Stimulated activated CD8-positive, alpha-beta memory T cell treated with anti-CD3 and anti-CD28 coated beads, Interleukin-4, amount 100 ng/mL, for 24 hours (primary cell): ENCODE measurements around the gene EDN2.

Experiments
- DNase-seq: peaks from one replicate; pipeline ENCODE4 v3.0.0-alpha.2; 2020; ENCODE audit warnings: low read depth

EDN2 gene

GRCh38 chr1:41484402-41485241, at the start of gene EDN2:
Gene EDN2 (minus strand): TSS chr1:41484683. CDS start chr1:41484601, 82 bp downstream.
- DNase-seq = no peak

GRCh38 chr1:41533731-41534080, 49.2 kb upstream of the EDN2 start:
- DNase-seq = no peak

- DNase-seq = no peak
Observed at GRCh38 chr1:41533016-41533730, 48.7 kb upstream of the EDN2 start.

- DNase-seq = no peak
Observed at GRCh38 chr1:41532206-41532975, 47.9 kb upstream of the EDN2 start.

GRCh38 chr1:41530411-41530810, 45.9 kb upstream of the EDN2 start:
- DNase-seq = no peak

GRCh38 chr1:41529621-41530395, 45.3 kb upstream of the EDN2 start:
- no peak for DNase-seq

GRCh38 chr1:41528726-41529605, 44.5 kb upstream of the EDN2 start:
- no peak for DNase-seq

GRCh38 chr1:41528106-41528505, 43.6 kb upstream of the EDN2 start:
- DNase-seq = no peak

GRCh38 chr1:41526956-41527561, 42.6 kb upstream of the EDN2 start:
- no peak for DNase-seq

- no peak for DNase-seq
Observed at GRCh38 chr1:41525891-41526587, 41.6 kb upstream of the EDN2 start.

GRCh38 chr1:41524676-41525675, 40.5 kb upstream of the EDN2 start:
- no peak for DNase-seq

- no peak for DNase-seq
Observed at GRCh38 chr1:41523949-41524675, 39.6 kb upstream of the EDN2 start.

- DNase-seq = no peak
Observed at GRCh38 chr1:41523071-41523470, 38.6 kb upstream of the EDN2 start.

GRCh38 chr1:41521766-41522165, 37.3 kb upstream of the EDN2 start:
- DNase-seq = no peak

- DNase-seq = no peak
Observed at GRCh38 chr1:41520951-41521752, 36.7 kb upstream of the EDN2 start.

GRCh38 chr1:41519667-41520066, 35.2 kb upstream of the EDN2 start:
- DNase-seq = no peak

GRCh38 chr1:41518471-41518870, 34.0 kb upstream of the EDN2 start:
- DNase-seq = no peak
